Myocyte (in vitro differentiated cells): ENCODE results near the gene OGFOD2. TPM values are rescaled to one million over a fixed set of nuclear protein-coding genes. Genes with fewer than 3 reads are reported as not detected.

ENCODE experiments used
- microRNA-seq: library from miRNA; unstranded; fragments of <30 nt; microRNA quantifications from one replicate; pipeline ENCODE4, GENCODE V29; 2016
- total RNA-seq: library from RNA; depleted of rRNA; stranded (reverse); fragments of >200 nt; gene quantifications from 2 replicates; pipeline ENCODE4 v1.2.3, GENCODE V29; 2014

OGFOD2 gene
- total RNA-seq, 1 donor from 2014 or later = 15.3 TPM

Small RNA genes lying within 50 kb of the gene (microRNA-seq; reads per million reads assigned to microRNA genes)
- not detected for gene MIR4304

Other genes starting within 250 kb of the OGFOD2 start
- not detected in 2 replicates for gene HCAR1, start 244.4 kb upstream of the OGFOD2 start, total RNA-seq
- 45.5 and 60.7 TPM in 2 replicates for gene DENR, start 222.4 kb upstream of the OGFOD2 start, total RNA-seq
- 1.2 and 1.6 TPM in 2 replicates for gene CCDC62, start 200.7 kb upstream of the OGFOD2 start, total RNA-seq
- 10.0 and 25.0 TPM in 2 replicates for gene HIP1R, start 139.8 kb upstream of the OGFOD2 start, total RNA-seq
- 82.4 and 86.7 TPM in 2 replicates for gene VPS37B, start 79.1 kb upstream of the OGFOD2 start, total RNA-seq
- gene ABCB9, start 8.8 kb upstream of the OGFOD2 start, total RNA-seq = 6.9 and 10.4 TPM in 2 replicates
- 189 and 192 TPM in 2 replicates for gene ARL6IP4, start 5.4 kb downstream of the OGFOD2 start, total RNA-seq
- gene PITPNM2, start 175.8 kb downstream of the OGFOD2 start, total RNA-seq = 2.4 and 7.2 TPM in 2 replicates